Neural progenitor cell (in vitro differentiated cells): ENCODE data around the gene PLEKHM1. TPM values are rescaled to one million over a fixed set of nuclear protein-coding genes. Genes with fewer than 3 reads are reported as not detected.
"Not testable (repeated sequence)": the region's sequence is repeated elsewhere in the genome, so short reads cannot be mapped to it uniquely, and the experiment has no call there.

Experiments
- DNase-seq: peaks from one replicate; pipeline ENCODE4 v3.0.0-alpha.2; 2016; ENCODE audit warnings: low spot score
- H2AFZ ChIP-seq: fragments of 200-600 bp; sonication (generic); replicated peaks from 2 replicates; pipeline ENCODE4 v1.6.1; 2016; ENCODE audit warnings: antibody characterized with exemption
- H3F3A ChIP-seq: fragments of 200-600 bp; sonication (generic); 2 replicates; pipeline ENCODE4 v1.6.1; 2016; ENCODE audit warnings: antibody characterized with exemption, low read depth
- H3K27ac ChIP-seq: fragments of 200-600 bp; sonication (generic); 2 replicates; pipeline ENCODE4 v1.5.1; 2016; ENCODE audit warnings: mild to moderate bottlenecking
- H3K27me3 ChIP-seq: fragments of 200-600 bp; sonication (generic); 2 replicates; pipeline ENCODE4 v1.6.1; 2016; ENCODE audit warnings: mild to moderate bottlenecking, moderate library complexity
- H3K36me3 ChIP-seq: fragments of 200-600 bp; sonication (generic); 2 replicates; pipeline ENCODE4 v1.5.1; 2016
- H3K4me1 ChIP-seq: fragments of 200-600 bp; sonication (generic); 2 replicates; pipeline ENCODE4 v1.6.1; 2016; ENCODE audit warnings: mixed run types
- H3K4me2 ChIP-seq: fragments of 200-600 bp; sonication (generic); 2 replicates; pipeline ENCODE4 v1.6.1; 2016
- H3K4me3 ChIP-seq: fragments of 200-600 bp; sonication (generic); 2 replicates; pipeline ENCODE4 v1.5.1; 2016
- H3K79me2 ChIP-seq: fragments of 200-600 bp; sonication (generic); 2 replicates; pipeline ENCODE4 v1.6.1; 2016; ENCODE audit warnings: low read depth
- H3K9ac ChIP-seq: fragments of 200-600 bp; sonication (generic); 2 replicates; pipeline ENCODE4 v1.6.1; 2016
- H3K9me3 ChIP-seq: fragments of 200-600 bp; sonication (generic); 2 replicates; pipeline ENCODE4 v1.5.1; 2016; ENCODE audit warnings: low read depth
- H4K20me1 ChIP-seq: fragments of 200-600 bp; sonication (generic); 2 replicates; pipeline ENCODE4 v1.6.1; 2016; ENCODE audit warnings: low read depth
- H3K27ac Mint-ChIP-seq: 3 replicates; pipeline ENCODE4 v1.8.0; 2021; ENCODE audit warnings: mixed read lengths
- H3K27me3 Mint-ChIP-seq: 2 replicates; pipeline ENCODE4 v1.8.0; 2022; ENCODE audit warnings: low read depth, mild to moderate bottlenecking, inconsistent platforms, moderate library complexity, mixed read lengths; ENCODE audit not compliant: insufficient read depth
- H3K36me3 Mint-ChIP-seq: 3 replicates; pipeline ENCODE4 v1.8.0; 2021; ENCODE audit warnings: mixed read lengths
- H3K4me1 Mint-ChIP-seq: 3 replicates; pipeline ENCODE4 v1.8.0; 2021; ENCODE audit warnings: mixed read lengths
- H3K4me3 Mint-ChIP-seq: 3 replicates; pipeline ENCODE4 v1.8.0; 2021; ENCODE audit warnings: mild to moderate bottlenecking, moderate library complexity, mixed read lengths
- H3K9me3 Mint-ChIP-seq: 3 replicates; pipeline ENCODE4 v1.8.0; 2020; ENCODE audit warnings: mixed read lengths
- EZH2 ChIP-seq: fragments of 200-600 bp; sonication (generic); IDR thresholded peaks from 2 replicates; pipeline ENCODE4 v1.6.1; 2017; ENCODE audit warnings: antibody characterized with exemption, mild to moderate bottlenecking, moderate library complexity
- EZH2phosphoT487 ChIP-seq: fragments of 200-600 bp; sonication (generic); IDR thresholded peaks from 2 replicates; pipeline ENCODE4 v1.6.1; 2017; ENCODE audit warnings: antibody characterized with exemption
- total RNA-seq: library from RNA; depleted of rRNA; stranded (reverse); fragments of >200 nt; gene quantifications from 2 replicates; pipeline ENCODE4 v1.2.3, GENCODE V29; 2015; ENCODE audit warnings: low replicate concordance
- TF ChIP-seq, protein P1 (sequence below): fragments of 200-600 bp; sonication (generic); IDR thresholded peaks from 2 replicates; pipeline ENCODE4 v1.5.1; 2017; ENCODE audit warnings: antibody characterized with exemption, mild to moderate bottlenecking

PLEKHM1 gene
- total RNA-seq, 1 donor from 2014 or later = 7.0 TPM

DNA sequence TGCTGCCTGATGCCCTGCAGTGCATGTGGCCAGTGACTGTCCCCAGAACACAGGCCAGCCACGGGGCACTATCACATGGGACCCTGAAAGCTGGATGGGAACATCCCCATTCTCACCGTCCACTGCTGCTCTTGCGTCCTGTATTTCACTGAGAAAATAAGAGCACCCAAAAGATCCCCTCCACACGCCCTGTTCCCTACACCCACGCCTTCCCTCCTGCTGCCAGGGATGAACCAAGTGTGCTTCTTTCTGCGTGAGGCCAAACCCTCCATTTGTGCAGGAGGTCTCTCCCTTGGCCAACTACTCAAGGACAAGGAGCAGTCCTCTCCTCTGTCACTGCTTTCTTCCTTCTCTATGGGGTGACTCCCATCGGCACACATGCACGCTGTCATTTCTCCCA is 36.2 kb downstream of the PLEKHM1 start:
- not testable (repeated sequence) for H3K79me2 ChIP-seq, H3K27me3 ChIP-seq, H3K4me1 ChIP-seq, H3K4me3 Mint-ChIP-seq, H3K27ac Mint-ChIP-seq, H4K20me1 ChIP-seq, H3F3A ChIP-seq, H3K9me3 Mint-ChIP-seq, H3K4me3 ChIP-seq, H3K4me2 ChIP-seq, H2AFZ ChIP-seq, H3K27ac ChIP-seq, H3K9me3 ChIP-seq, H3K27me3 Mint-ChIP-seq, H3K36me3 ChIP-seq, H3K9ac ChIP-seq, H3K36me3 Mint-ChIP-seq, H3K4me1 Mint-ChIP-seq, DNase-seq

DNA sequence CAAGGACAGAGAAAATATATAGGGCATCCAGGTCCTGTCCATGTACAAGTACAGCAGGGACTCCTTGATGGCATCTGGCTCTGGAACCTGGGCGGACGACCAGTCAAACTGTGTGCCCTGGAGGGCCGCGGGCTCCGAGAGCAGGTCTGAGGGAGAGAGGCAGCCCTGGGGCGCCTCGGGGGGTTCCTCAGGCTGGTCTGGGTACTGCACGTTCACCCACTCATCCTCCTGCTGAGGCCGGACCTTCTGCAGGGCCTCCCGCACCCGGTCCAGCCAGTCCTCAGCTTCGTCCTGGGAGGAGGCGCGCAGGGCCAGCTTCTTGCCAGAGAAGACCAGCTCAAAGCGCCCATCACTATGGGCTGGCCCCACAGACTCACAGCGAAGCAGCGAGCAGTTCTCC is 36.8 kb downstream of the PLEKHM1 start:
- not testable (repeated sequence) for H3K4me2 ChIP-seq, H3K36me3 Mint-ChIP-seq, H2AFZ ChIP-seq, H3F3A ChIP-seq, DNase-seq, H3K9me3 ChIP-seq, H3K27me3 Mint-ChIP-seq, H3K9ac ChIP-seq, H3K4me1 ChIP-seq, H3K27me3 ChIP-seq, H3K4me3 Mint-ChIP-seq, H3K27ac Mint-ChIP-seq, H4K20me1 ChIP-seq, H3K36me3 ChIP-seq, H3K9me3 Mint-ChIP-seq, H3K4me1 Mint-ChIP-seq, H3K4me3 ChIP-seq, H3K27ac ChIP-seq, H3K79me2 ChIP-seq

DNA sequence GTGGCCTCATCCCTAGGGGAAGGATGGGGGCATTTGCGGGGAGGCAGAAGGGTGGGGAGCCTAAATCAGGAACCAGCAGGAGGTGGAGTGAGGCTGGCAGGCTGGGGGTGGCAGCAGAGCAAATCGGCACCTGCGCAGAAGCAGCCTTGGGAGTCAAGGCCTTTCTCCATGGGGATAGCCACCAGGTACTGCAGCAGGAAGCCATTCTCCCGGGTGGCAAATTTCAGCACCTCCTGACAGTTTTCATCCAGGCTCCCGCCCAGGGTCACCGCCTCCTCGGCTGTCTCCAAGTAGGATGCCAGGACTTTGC is 37.3 kb downstream of the PLEKHM1 start:
- H3K4me1 Mint-ChIP-seq, H3K9me3 Mint-ChIP-seq: not testable (repeated sequence)

DNA sequence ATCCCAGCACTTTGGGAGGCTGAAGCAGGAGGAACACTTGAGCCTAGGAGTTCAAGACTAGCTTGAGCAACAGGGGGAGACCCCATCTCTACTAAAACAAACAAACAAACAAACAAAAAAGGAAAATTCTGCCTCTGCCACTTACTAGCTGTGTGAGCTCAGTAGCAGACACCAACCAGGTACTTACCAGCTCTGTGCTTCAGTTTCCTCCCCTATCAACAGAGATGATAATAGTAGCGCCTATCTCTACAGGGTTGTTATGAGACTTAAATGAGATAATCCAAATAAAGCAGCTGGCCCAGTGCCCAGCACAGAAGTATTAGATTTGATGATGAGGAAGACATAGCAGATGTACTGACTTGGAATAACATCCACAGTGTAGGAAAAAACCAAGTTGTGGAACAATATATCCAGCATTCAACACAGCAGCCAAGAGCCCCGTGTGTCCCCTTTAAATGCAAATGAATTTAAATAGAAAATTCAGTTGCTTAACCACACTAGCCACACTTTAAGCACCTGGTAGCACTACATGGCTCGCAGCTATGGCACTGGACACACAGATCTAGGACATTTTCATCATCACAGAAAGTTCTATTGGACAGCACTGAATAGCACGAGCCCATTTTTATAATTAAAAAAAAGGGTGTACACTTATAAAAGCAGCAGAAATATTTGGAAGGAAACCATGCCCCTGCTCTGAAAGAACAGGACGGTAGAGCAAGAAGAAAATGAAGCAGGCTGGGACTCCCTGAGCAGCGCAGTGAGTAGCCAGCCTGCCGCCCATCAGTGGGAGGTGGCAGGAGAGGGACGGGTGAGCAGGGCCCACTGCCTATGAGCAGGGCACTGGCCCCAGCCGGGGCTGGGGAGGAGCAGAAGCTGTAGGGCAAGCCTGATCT is 37.9 kb downstream of the PLEKHM1 start:
- not testable (repeated sequence) for H3K27me3 Mint-ChIP-seq, H3K9ac ChIP-seq, H3K9me3 Mint-ChIP-seq, DNase-seq, H3F3A ChIP-seq, H3K36me3 ChIP-seq, H3K4me1 Mint-ChIP-seq, H3K27ac ChIP-seq, H4K20me1 ChIP-seq, H3K36me3 Mint-ChIP-seq, H3K79me2 ChIP-seq, H3K4me1 ChIP-seq, H3K4me3 Mint-ChIP-seq, H3K4me2 ChIP-seq, H3K9me3 ChIP-seq, H3K27me3 ChIP-seq, H2AFZ ChIP-seq, H3K4me3 ChIP-seq, H3K27ac Mint-ChIP-seq

More for the DNA sequence above, 37.3 kb downstream of the PLEKHM1 start:
- not testable (repeated sequence) for H3K27ac ChIP-seq, H3K27ac Mint-ChIP-seq, H3K36me3 Mint-ChIP-seq, H3K4me1 ChIP-seq, H4K20me1 ChIP-seq, H3K9ac ChIP-seq, H2AFZ ChIP-seq, H3K4me3 ChIP-seq, H3K4me2 ChIP-seq, DNase-seq, H3K27me3 ChIP-seq, H3F3A ChIP-seq, H3K9me3 ChIP-seq, H3K79me2 ChIP-seq, H3K27me3 Mint-ChIP-seq, H3K36me3 ChIP-seq, H3K4me3 Mint-ChIP-seq

DNA sequence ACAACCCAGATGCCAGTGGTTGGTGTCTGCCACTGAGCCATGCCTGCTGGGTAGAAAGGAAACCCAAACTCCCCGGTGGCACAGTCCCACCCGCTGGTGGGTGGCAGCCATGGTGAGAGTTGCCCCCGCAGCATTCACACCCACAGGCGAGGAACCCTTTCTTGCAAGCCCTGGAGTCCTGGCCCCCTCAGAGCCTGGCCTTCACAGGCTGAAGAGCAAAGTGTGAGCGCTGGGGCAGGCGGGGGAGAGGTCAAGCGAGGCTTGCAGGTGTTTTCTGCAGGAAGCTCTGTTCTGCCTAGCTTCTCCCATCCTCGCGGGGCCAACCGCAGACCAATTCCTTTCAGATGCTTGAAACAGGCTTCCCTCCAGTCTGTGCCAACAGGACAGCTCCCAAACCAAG is 38.9 kb downstream of the PLEKHM1 start:
- not testable (repeated sequence) for H3K27ac ChIP-seq, H3K27ac Mint-ChIP-seq, H3K79me2 ChIP-seq, H3K4me1 ChIP-seq, H3K27me3 ChIP-seq, H3K4me3 ChIP-seq, H3K27me3 Mint-ChIP-seq, H4K20me1 ChIP-seq, H3K4me1 Mint-ChIP-seq, H3K9me3 Mint-ChIP-seq, H3K36me3 ChIP-seq, H2AFZ ChIP-seq, H3K9me3 ChIP-seq, H3K9ac ChIP-seq, DNase-seq, H3K4me2 ChIP-seq, H3K4me3 Mint-ChIP-seq, H3K36me3 Mint-ChIP-seq, H3F3A ChIP-seq

DNA sequence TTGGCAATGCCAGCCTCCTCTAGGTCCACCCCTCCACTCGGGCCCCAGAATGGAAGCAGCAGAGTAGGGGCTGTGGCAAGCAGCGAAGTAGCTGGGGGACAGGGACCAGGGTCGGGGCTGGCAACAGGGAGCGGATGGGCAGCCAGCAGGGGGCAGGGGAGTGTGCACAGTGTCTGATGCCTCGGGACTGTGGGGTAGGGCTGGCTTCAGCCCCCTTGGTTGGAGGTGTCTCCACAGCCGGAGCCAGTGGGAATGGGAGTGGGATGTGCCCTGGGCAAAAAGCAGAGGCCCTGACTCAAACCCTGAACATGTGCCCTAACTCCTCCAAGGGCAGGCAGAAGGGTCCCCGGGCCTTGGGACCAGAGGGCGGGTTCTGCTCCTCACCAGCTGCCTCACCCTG is 39.4 kb downstream of the PLEKHM1 start:
- Mint-ChIP-seq H3K27ac (no peak overlapping the region), H3K36me3 (peaks cover 3% of the 10 kb centered on the region), H3K9me3 (no peaks in the 10 kb centered on the region), H3K4me1 (no peaks in the 10 kb centered on the region), H3K4me3 (no peak overlapping the region), H3K27me3 (no peaks in the 10 kb centered on the region)
- Histone ChIP-seq H4K20me1 (no peaks in the 10 kb centered on the region), H3K9me3 (no peaks in the 10 kb centered on the region), H3K27me3 (no peaks in the 10 kb centered on the region), H3K36me3 (no peaks in the 10 kb centered on the region), H3K4me2 (no peak overlapping the region), H2AFZ (no peak overlapping the region), H3K27ac (no peak overlapping the region), H3K79me2 (no peaks in the 10 kb centered on the region), H3K4me1 (no peaks in the 10 kb centered on the region), H3K9ac (no peak overlapping the region), H3F3A (no peaks in the 10 kb centered on the region), H3K4me3 (no peak overlapping the region)
- TF ChIP-seq EZH2phosphoT487 = no peak
- TF ChIP-seq, protein P1, sequence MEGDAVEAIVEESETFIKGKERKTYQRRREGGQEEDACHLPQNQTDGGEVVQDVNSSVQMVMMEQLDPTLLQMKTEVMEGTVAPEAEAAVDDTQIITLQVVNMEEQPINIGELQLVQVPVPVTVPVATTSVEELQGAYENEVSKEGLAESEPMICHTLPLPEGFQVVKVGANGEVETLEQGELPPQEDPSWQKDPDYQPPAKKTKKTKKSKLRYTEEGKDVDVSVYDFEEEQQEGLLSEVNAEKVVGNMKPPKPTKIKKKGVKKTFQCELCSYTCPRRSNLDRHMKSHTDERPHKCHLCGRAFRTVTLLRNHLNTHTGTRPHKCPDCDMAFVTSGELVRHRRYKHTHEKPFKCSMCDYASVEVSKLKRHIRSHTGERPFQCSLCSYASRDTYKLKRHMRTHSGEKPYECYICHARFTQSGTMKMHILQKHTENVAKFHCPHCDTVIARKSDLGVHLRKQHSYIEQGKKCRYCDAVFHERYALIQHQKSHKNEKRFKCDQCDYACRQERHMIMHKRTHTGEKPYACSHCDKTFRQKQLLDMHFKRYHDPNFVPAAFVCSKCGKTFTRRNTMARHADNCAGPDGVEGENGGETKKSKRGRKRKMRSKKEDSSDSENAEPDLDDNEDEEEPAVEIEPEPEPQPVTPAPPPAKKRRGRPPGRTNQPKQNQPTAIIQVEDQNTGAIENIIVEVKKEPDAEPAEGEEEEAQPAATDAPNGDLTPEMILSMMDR = peak; percentile 20
- no peak for TF ChIP-seq EZH2
- no peak for DNase-seq

DNA sequence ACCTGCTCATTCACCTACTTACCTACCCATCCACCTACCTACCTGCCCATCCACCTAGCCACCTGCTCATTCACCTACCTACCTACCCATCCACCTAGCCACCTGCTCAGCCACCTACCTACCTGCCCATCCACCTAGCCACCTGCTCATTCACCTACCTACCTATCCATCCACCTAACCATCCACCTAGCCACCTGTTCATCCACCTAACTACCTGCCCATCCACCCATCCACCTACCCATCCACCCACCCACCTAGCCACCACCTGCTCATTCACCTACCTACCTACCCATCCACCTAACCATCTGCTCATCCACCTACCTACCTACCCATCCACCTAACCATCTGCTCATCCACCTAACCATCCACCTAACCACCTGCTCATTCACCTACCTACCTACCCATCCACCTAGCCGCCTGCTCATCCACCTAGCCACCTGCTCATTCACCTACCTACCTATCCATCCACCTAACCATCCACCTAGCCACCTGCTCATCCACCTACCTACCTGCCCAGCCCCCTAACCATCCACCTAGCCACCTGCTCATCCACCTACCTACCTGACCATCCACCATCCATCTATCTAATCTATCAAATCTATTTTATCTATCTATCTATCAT is 40.7 kb downstream of the PLEKHM1 start:
- H4K20me1 ChIP-seq, H3K79me2 ChIP-seq, H3K36me3 Mint-ChIP-seq, H3K4me1 ChIP-seq, H3K4me3 ChIP-seq, DNase-seq, H3K27ac ChIP-seq, H3K4me2 ChIP-seq, H3K4me1 Mint-ChIP-seq, H3K9ac ChIP-seq, H3K27me3 ChIP-seq, H2AFZ ChIP-seq, H3K9me3 ChIP-seq, H3F3A ChIP-seq, H3K36me3 ChIP-seq, H3K4me3 Mint-ChIP-seq, H3K27ac Mint-ChIP-seq, H3K9me3 Mint-ChIP-seq, H3K27me3 Mint-ChIP-seq: not testable (repeated sequence)
